GM18499 (cell line): ENCODE measurements around the gene POLR2J.

Source experiments
- ATAC-seq: cut with Tn5 transposase; IDR thresholded peaks from one replicate; pipeline ENCODE4 v1.9.1; 2021; ENCODE audit warnings: moderate number of reproducible peaks; ENCODE audit not compliant: insufficient read depth, unreplicated experiment

POLR2J gene

DNA sequence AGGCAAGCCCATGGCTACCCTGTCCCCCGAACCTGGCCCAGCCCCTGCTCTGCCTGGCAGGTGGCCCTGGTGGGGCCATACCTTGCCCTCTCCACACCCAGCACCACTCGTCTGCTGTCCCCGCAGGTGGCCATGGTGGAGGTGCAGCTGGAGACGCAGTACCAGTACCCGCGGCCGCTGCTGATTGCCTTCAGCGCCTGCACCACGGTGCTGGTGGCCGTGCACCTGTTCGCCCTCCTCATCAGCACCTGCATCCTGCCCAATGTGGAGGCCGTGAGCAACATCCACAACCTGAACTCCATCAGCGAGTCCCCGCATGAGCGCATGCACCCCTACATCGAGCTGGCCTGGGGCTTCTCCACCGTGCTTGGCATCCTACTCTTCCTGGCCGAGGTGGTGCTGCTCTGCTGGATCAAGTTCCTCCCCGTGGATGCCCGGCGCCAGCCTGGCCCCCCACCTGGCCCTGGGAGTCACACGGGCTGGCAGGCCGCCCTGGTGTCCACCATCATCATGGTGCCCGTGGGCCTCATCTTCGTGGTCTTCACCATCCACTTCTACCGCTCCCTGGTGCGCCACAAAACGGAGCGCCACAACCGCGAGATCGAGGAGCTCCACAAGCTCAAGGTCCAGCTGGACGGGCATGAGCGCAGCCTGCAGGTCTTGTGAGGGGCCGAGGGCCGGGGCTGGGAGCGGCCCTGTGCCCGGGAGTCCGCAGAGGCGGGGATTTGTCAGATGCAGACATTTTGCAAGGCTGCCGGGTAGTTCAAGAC lies 32.1 kb downstream of the POLR2J start:
- no peak for ATAC-seq

DNA sequence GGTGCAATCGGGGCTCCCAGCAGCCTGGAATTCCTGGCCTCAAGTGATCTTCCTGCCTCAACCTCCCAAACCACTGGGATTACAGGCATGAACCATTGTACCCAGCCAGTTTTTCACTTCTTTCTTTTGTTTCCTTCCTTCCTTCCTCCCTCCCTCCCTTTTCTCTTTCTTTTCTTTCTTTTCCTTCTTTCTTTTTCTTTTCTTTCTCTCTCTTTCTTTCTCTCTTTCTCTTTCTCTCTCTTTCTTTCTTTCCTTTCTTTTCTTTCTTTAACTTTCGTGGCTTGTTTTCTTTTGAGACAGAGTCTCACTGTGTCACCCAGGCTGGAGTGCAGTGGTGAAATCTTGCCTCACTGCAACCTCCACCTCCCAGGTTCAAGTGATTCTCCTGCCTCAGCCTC lies 33.0 kb downstream of the POLR2J start:
- ATAC-seq = no peak

DNA sequence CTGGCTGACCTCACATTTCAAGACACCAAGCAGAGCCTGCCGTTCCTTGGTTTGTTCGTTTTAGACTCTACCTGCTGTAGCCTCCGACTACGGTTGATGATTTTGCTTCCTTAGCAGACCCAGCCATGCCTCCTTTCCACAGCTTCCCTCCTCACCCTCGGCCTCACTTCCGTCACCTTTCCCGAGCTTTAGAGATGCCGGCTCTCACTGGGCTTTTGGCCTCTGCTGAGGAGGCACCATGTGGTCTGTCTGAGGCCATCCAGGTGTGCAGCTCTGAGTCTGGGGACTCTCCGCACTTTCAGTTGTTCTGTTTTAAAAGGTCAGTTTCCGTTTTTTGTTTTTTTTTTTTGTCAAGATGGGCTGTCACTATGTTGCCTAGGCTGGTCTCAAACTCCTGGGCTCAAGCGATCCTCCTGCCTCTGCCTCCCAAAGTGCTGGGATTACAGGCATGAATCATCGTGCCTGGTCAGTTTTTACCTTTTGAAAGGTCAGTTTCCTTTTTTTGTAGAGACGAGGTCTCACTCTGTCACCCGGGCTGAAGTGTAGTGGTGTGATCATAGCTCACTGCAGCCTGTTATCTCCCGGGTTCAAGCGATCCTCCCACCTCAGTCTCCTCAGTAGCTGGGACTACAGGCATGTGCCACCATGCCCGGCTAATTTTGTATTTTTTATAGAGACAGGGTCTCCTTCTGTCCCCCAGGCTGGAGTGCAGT lies 33.6 kb downstream of the POLR2J start:
- peak; percentile 42 for ATAC-seq

DNA sequence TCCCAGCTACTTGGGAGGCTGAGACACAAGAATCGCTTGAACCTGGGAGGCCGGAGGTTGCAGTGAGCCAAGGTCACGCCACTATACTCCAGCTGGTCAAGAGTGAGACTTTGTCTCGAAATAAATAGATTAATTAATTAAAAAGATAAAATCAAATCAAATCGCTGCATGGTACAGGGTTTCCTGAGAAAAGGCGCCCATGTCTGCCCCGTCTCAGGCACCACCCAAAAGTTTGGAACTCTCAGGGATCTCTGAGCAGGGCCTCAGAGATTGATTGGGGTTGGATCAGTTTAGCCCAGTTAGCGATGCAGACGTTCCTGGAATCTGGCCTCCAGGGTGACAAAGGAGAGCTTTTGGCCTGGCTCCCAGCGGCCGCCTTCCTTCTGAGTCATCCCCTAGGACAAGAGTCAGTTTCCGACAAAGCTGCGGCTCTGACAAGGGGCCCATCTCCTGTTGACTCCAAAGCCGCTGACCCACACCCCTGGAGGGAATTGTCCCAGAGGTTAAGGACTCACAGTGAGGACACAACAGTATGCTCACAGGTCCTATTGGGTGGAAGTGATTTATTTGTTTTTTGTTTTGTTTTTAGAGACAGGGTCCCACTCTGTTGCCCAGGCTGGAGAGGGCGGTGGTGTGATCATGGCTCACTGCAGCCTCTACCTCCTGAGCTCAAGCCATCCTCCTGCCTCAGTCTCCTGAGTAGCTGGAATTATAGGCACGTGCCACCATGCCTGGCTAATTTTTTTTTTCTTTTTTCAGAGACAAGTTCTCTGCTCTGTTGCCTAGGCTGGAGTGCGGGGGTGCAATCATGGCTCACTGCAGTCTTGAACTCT lies 38.5 kb downstream of the POLR2J start:
- ATAC-seq = no peak

DNA sequence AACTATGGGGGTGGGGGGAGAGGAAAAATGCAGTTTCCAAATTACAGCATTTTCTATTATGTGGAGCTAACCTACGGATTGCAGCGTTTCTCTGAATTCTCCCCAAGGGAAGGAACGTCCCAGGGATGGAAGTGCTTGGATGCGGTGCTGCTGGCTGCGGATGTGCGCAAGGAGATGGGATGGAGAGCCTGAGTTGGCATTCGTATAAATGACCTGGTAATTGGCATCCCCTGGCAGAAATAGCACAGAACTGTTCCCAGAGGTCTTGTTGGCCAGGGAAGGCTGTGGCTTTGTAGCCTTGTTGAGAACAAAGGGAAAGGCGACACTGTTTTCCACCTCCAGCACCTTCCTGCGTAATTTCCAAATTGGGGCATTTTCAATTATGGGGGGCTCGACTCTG lies 42.6 kb downstream of the POLR2J start:
- ATAC-seq = no peak

DNA sequence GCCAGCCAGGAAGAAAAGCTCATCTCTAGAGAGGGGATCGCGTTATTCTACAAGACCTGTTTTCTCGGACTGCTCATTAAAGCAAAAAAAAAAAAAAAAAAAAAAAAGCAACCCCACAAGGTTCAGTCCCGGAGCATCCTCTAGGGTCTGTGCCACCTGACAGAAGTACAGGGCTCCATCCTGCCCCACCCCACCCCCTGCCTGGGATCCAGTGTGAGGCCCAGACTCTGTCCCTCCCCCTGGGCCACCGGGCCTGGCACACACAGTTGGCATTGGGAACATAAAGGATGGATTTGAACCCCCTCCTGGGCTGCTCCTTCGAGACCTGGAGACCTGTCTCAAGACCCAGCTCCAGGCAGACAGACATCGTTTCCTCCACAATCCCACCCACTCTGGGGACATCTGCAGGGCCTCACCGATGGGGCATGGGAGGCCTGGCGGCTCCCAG lies 44.7 kb downstream of the POLR2J start:
- no peak for ATAC-seq

DNA sequence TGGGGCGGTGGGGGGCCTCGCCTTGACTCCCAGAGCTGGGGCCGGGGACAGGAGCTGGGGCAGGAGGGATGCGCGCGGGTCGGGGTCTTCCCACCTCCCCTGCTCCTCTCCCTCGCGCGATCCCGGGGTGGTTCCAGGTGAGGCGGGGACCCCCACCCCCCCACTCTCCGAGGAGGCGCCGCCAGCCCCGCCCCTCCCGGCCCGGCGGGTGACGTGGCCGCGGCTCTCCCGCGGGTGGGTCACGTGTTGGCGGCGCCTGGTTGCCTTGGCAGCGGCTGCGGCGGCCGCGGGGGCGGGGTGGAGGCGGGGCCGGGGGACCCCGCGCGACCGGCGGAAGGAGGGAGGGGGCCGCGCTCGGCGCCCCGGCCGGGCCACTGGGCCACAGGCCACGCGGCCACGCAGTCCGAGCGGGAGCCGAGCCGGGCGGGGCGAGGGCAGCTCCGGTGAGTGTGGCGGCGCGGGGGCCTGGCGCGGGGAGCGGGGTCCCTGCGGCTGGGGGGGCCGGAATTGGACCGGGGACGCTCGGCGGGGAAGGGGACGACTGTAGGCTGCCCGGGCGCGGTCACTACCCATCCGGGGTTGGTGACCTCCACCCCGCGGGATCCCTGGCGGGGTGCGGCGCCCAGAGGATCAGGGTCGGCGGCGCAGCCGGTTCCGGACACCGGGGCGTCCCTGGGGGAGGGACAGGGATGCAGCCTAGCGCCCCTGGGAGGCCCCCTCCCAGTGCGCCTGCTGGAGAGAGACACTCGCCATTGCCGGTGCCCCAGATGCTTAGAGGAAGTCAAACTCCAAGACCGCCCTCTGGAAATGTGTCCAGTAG lies 45.3 kb downstream of the POLR2J start, which contains the start of gene ORAI2:
Gene ORAI2 (plus strand): TSS at position 357 of the 820 bp plus-strand sequence. CDS start 5,382 bp downstream, outside the sequence.
- ATAC-seq = no peak

DNA sequence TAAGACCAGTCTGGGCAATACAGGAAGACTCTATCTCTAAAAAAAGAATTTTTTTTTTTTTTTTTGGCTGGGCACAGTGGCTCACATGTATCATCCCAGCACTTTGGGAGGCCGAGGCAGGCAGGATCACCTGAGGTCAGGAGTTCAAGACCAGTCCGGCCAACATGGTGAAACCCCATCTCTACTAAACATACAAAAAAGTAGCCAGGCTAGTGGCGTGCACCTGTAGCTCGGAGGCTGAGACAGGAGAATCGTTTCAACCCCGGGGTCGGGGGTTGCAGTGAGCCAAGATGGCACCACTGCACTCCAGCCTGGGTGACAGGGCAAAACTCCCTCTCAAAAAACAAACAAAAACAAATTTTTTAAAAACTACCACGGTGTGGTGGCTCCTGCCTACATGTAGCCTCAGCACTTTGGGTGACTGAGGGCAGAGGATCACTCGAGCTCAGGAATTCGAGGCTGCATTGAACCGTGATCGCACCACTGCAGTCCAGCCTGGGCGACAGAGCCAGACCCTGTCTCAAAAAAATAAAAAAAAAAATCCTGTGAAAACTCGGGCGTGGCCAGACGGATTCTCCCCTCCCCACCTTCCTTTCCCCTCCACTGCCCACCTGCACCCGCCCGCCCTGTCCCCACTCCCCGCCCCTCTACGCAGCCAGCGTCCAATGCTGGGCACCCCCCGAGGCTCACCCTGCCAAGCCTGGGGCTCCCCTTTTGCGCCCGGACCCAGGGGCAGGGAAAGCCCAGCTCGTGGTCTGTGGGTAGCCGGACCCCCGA lies 46.1 kb downstream of the POLR2J start:
- no peak for ATAC-seq

DNA sequence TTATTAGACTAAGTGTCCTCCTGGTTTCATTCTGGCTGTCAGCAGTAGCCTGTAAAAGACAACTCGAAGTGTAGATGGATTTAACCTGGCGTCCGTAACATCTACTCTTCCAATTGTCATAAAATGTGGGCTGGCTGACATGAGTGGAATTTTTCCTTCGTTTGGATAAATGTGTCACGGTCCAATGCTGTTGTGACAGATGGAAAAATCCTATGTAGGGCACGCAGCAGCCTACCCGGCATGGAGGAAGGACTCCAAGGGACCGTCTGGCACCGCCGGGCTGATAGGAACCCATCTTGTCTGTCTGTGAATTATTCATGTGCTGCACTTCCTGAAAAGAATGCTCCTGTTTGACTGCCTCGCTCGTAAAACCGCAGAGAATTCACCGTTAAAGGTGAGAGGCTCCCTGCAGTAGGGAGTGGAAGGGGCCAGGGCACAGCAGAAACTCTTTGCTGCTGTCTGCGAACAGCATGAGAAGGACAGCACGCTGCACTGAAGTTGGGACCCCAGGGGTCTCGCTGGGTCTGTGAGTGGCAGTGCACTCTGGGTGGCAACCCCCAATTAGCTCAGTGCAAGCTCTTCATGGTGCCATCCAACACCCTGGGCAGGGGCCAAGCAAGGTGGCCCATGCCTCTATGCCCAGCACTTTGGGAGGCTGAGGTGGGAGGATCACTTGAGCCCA lies 47.0 kb downstream of the POLR2J start:
- ATAC-seq = no peak

DNA sequence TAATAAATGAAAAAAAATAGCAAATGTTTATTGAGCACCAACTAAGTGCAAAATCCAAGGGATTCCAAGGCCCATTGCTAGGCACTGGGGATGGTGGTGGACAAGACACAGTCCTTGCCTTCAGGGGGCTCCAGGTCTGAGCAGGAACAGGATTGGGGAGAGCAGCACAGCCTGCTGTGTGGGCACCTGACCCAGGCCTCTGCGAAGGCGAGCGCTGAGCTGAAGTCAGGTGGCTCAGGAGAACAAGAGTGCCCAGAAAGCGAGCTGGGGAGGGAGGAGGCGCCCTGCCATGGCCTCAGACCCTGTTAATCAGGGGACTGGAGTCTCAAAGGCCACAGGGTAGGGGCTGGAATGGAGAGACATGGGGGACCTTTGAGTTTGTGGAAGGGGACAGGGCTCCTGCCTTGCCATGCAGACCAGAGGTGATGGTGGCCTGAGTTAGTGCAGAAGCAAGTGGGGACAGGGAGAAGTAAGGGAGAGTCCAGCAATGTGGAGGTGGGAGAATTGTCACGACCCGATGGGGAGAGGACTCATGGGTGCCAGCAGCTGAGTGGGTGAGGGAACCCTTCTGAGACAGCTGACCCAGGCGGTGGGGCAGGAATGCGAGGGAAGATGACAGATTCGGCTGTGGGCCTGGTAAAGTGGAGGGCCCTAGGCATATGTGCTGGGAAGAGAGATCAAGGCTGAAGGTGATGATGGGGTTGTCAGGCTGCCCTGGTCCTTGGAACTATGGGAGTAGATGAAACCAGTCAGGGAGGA lies 49.4 kb downstream of the POLR2J start:
- ATAC-seq = no peak

DNA sequence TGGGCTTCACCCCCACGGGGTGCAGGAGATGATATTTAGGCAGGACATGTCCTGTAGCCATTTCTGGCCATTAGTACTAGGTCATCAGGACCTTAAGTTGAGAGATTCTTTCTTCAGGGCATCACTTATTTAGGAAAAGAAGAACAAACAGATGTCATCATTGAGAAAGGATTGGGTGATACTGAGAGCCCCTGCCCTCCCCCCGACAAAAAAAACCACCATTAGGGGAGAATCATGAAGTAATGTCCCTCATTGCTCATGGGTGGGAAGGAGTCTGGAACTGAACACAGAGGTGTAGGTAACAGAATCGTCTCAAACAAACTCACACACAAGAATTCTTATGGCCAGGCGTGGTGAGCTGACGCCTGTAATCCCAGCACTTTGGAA lies 51.7 kb downstream of the POLR2J start:
- ATAC-seq = no peak

DNA sequence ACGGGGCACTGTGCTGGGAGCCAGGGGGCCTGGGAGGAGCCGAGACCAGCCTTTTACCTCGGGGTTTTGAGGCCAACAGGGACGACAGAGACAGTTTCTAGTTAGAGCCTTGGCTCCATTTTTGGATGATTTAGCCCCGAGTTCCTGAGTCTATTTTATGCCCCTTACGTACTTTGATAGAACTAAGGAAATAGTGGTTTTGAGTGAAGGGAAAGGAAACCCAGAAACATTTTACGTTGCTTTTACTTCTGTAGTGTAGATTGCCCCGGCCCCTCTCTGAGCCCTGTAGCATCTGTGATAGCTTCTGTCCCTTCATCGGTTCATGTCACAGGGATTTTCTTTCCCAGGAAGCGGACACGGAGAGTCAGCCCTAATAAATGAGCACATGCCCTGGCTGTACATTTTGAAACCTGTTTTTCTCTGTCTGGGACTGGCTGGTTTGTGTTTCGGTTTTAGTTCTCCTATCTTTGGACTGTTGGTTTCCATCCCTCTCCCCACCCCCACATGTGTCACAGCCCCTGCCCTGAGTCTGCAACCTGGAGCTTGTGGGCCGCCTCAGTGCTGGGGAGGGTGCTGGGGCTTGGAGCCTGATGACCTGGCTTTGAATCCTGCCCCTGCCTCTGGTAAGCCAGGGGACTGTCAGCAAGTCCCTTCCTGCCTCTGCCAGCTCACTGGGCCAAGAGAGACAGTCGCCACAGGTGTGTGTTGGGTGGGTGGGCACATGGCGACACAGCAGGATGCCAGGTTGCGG lies 52.3 kb downstream of the POLR2J start:
- peak; percentile 39 for ATAC-seq

DNA sequence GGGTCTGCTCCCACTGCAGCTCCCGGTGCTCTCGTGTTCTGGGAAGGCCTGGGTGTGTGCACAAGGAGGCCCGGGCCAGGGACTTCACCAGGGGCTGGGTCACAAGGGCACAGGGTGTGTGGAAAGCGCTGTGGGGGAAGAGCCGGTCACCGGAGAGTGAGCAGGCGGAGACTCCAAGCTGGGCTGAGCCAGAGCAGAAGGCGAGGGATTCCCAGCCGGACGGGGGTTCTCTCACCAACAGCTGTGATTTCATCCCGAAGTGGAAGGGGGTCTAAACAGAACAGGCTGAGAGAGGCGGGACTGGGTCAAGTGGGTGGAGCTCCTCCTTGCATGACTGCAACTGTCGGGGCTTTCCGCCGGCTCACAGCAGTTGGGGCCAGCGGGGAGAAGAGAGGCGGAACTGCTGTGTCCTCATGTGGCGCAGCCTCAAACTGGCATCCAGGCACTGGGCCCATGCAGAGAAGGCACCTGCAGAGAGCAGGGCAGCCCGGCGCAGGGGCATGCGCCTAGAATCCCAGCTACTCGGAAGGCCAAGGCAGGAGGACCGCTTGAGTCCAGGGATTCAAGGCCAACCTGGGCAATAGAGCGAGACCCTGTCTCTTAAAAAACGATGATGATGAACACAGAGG lies 53.0 kb downstream of the POLR2J start:
- ATAC-seq = peak; percentile 42

DNA sequence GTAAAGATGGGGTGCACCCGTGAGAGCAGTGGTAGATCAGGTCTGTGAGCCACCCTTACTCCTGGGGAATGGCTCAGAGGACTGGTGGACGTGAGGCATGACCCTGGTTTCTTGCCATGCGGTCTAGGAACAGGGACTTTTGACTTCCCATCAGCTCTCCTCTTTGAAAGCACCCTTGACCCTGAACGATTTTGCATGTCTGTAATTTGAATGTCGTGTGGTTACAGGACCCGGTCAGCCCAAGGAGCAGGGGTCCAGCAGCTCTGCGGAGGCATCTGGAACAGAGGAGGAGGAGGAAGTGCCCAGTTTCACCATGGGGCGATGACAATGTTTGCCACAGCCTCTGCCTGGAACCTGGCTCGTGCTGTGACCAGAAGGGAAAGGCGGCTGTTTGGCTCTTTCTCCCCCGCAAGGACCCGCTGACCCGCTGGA lies 53.9 kb downstream of the POLR2J start:
- no peak for ATAC-seq

DNA sequence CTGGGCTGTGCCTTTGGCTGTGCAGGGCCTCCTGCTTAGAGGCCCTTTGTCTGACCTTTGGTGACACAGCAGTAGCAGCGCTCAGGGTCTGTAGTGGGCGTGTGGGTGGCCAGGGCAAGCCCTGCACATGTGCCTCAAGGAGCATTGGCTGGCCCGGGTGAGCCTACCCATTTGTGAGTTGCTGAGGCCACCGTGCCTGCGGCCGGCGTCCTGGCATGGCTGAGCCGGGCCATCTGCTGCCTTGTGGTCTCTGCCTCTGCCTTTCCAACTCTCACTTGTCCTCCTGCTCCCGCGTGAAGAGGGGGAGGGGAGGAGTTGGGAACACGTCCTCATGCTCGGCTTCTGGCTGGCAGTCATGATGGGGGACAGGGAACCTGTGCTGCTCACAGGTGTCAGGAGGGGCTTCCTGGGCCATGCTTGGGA lies 54.6 kb downstream of the POLR2J start:
- ATAC-seq = no peak
